Activated naive CD4-positive, alpha-beta T cell treated with anti-CD3 and anti-CD28 coated beads, Interleukin-2, amount 50 U/mL, for 72 hours (primary cell): Measurements from ENCODE around the gene PELI1. TPM values are rescaled to one million over a fixed set of nuclear protein-coding genes. Genes with fewer than 3 reads are reported as not detected.

Experiments
- ATAC-seq, 2 donors: fragments of 150-1000 bp; cut with Tn5 transposase; 2 replicates each; pipeline ENCODE4 v1.10.0; 2021; ENCODE audit warnings: mild to moderate bottlenecking in 2 of 2, moderate library complexity in 2 of 2
- DNase-seq, 2 donors: peaks; one replicate each; pipeline ENCODE4 v3.0.0; 2021 to 2022; ENCODE audit warnings: low spot score in 2 of 2
- H3K27ac Mint-ChIP-seq, 2 donors: one replicate each; pipeline ENCODE4 v1.8.0; 2022; ENCODE audit warnings: mild to moderate bottlenecking in 2 of 2, mixed read lengths in 2 of 2
- H3K36me3 Mint-ChIP-seq, 2 donors: one replicate each; pipeline ENCODE4 v1.8.0; 2022; ENCODE audit warnings: mixed read lengths in 2 of 2
- H3K9me3 Mint-ChIP-seq, 2 donors: one replicate each; pipeline ENCODE4 v1.8.0; 2022; ENCODE audit warnings: mixed read lengths in 2 of 2
- total RNA-seq, 2 donors: library from RNA; stranded (reverse); gene quantifications; one replicate each; pipeline ENCODE4 v1.2.3, GENCODE V29; 2022

Gene PELI1
- 10 to 100 TPM; 32.7 to 38.7 TPM for total RNA-seq

GRCh38 chr2:64144057-64145013 lies at the start of gene PELI1:
TSS of gene PELI1 (minus strand) at chr2:64144420. CDS start at chr2:64108310, 36,110 bp downstream.
- Mint-ChIP-seq H3K27ac (peak within 1 kb of the TSS; percentile 95 to 99), H3K36me3 (peaks cover 8% of the 10 kb centered on the region in 2 donors), H3K9me3 (no peaks in the 10 kb centered on the region)
- peak; percentile 91 to 93 for DNase-seq
- peak; percentile 88 to 92 for ATAC-seq

- ATAC-seq (no peak), DNase-seq (no peak)
- no peaks in the 10 kb centered on the region for H3K36me3 Mint-ChIP-seq
- peaks cover 0 to 20% of the 10 kb centered on the region in 2 donors for H3K9me3 Mint-ChIP-seq
- H3K27ac Mint-ChIP-seq = no peak overlapping the region
Observed at GRCh38 chr2:64193491-64193890, 49.3 kb upstream of the PELI1 start.

GRCh38 chr2:64192664-64193105 lies 48.5 kb upstream of the PELI1 start:
- Mint-ChIP-seq H3K36me3 (no peaks in the 10 kb centered on the region), H3K9me3 (peaks cover 0 to 20% of the 10 kb centered on the region in 2 donors), H3K27ac (no peak overlapping the region)
- no peak for ATAC-seq
- DNase-seq = no peak

GRCh38 chr2:64192125-64192479 lies 47.9 kb upstream of the PELI1 start:
- H3K27ac Mint-ChIP-seq = no peak overlapping the region
- DNase-seq (no peak), ATAC-seq (no peak)
- no peaks in the 10 kb centered on the region for H3K36me3 Mint-ChIP-seq
- peaks cover 0 to 20% of the 10 kb centered on the region in 2 donors for H3K9me3 Mint-ChIP-seq

- Mint-ChIP-seq H3K36me3 (no peaks in the 10 kb centered on the region), H3K9me3 (peaks cover 0 to 20% of the 10 kb centered on the region in 2 donors), H3K27ac (no peak overlapping the region)
- ATAC-seq (no peak), DNase-seq (no peak)
Observed at GRCh38 chr2:64189586-64189985, 45.4 kb upstream of the PELI1 start.

- ATAC-seq (no peak), DNase-seq (no peak)
- Mint-ChIP-seq H3K27ac (no peak overlapping the region), H3K36me3 (no peaks in the 10 kb centered on the region), H3K9me3 (peaks cover 0 to 20% of the 10 kb centered on the region in 2 donors)
Observed at GRCh38 chr2:64189167-64189566, 44.9 kb upstream of the PELI1 start.

GRCh38 chr2:64186699-64187605 lies 42.7 kb upstream of the PELI1 start:
- Mint-ChIP-seq H3K27ac (no peak overlapping the region), H3K36me3 (no peaks in the 10 kb centered on the region), H3K9me3 (peaks cover 0 to 15% of the 10 kb centered on the region in 2 donors)
- DNase-seq (no peak), ATAC-seq (no peak)

GRCh38 chr2:64179582-64180321 lies 35.5 kb upstream of the PELI1 start:
- no peak overlapping the region for H3K27ac Mint-ChIP-seq
- no peaks in the 10 kb centered on the region for H3K36me3 Mint-ChIP-seq
- H3K9me3 Mint-ChIP-seq = no peaks in the 10 kb centered on the region
- DNase-seq (no peak), ATAC-seq (peak; percentile 59 to 82)

GRCh38 chr2:64177315-64177714 lies 33.1 kb upstream of the PELI1 start:
- no peak overlapping the region for H3K27ac Mint-ChIP-seq
- no peaks in the 10 kb centered on the region for H3K36me3 Mint-ChIP-seq
- H3K9me3 Mint-ChIP-seq = no peaks in the 10 kb centered on the region
- DNase-seq = no peak
- no peak for ATAC-seq

- no peak for ATAC-seq
- Mint-ChIP-seq H3K9me3 (no peaks in the 10 kb centered on the region), H3K27ac (no peak overlapping the region), H3K36me3 (no peaks in the 10 kb centered on the region)
- no peak for DNase-seq
Observed at GRCh38 chr2:64175419-64176197, 31.4 kb upstream of the PELI1 start.

GRCh38 chr2:64173156-64174135 lies 29.2 kb upstream of the PELI1 start:
- H3K27ac Mint-ChIP-seq = no peak overlapping the region
- no peaks in the 10 kb centered on the region for H3K9me3 Mint-ChIP-seq
- ATAC-seq = no peak
- H3K36me3 Mint-ChIP-seq = no peaks in the 10 kb centered on the region
- DNase-seq = no peak

- DNase-seq = no peak
- Mint-ChIP-seq H3K9me3 (no peaks in the 10 kb centered on the region), H3K36me3 (no peaks in the 10 kb centered on the region), H3K27ac (no peak overlapping the region)
- no peak for ATAC-seq
Observed at GRCh38 chr2:64168756-64169155, 24.5 kb upstream of the PELI1 start.

- DNase-seq (no peak), ATAC-seq (no peak)
- Mint-ChIP-seq H3K9me3 (no peaks in the 10 kb centered on the region), H3K27ac (no peak overlapping the region), H3K36me3 (no peaks in the 10 kb centered on the region)
Observed at GRCh38 chr2:64168201-64168600, 24.0 kb upstream of the PELI1 start.

GRCh38 chr2:64166637-64167420 lies 22.6 kb upstream of the PELI1 start:
- H3K27ac Mint-ChIP-seq = no peak overlapping the region
- ATAC-seq (peak; percentile 78 to 88), DNase-seq (no peak)
- H3K9me3 Mint-ChIP-seq = no peaks in the 10 kb centered on the region
- no peaks in the 10 kb centered on the region for H3K36me3 Mint-ChIP-seq
